Trophoblast cell (in vitro differentiated cells and primary cell): ENCODE data around the gene KIAA1958.

Experiments used
- DNase-seq, 2 donors: peaks; one replicate each; pipeline ENCODE4 v3.0.0-alpha.2; 2016
- H2AFZ ChIP-seq: 2 replicates; pipeline ENCODE4 v1.6.1; 2013; ENCODE audit warnings: low read length, moderate library complexity, mild to moderate bottlenecking; ENCODE audit not compliant: insufficient read depth, poor library complexity
- H2AK5ac ChIP-seq: 2 replicates; pipeline ENCODE4 v1.6.1; 2013; ENCODE audit warnings: mild to moderate bottlenecking, low read length
- H2BK120ac ChIP-seq: 2 replicates; pipeline ENCODE4 v1.6.1; 2013; ENCODE audit warnings: low read length, mild to moderate bottlenecking, moderate library complexity; ENCODE audit not compliant: insufficient read depth, poor library complexity
- H2BK12ac ChIP-seq: 2 replicates; pipeline ENCODE4 v1.6.1; 2013; ENCODE audit warnings: mild to moderate bottlenecking, low read length, moderate library complexity
- H2BK5ac ChIP-seq: 2 replicates; pipeline ENCODE4 v1.6.1; 2013; ENCODE audit warnings: low read length, low read depth, moderate library complexity, mild to moderate bottlenecking; ENCODE audit not compliant: poor library complexity
- H3K14ac ChIP-seq: 2 replicates; pipeline ENCODE4 v1.6.1; 2013; ENCODE audit warnings: mild to moderate bottlenecking, low read length
- H3K18ac ChIP-seq: 2 replicates; pipeline ENCODE4 v1.6.1; 2013; ENCODE audit warnings: mild to moderate bottlenecking, low read length
- H3K23ac ChIP-seq: 2 replicates; pipeline ENCODE4 v1.6.1; 2013; ENCODE audit warnings: low read length
- H3K27ac ChIP-seq: 2 replicates; pipeline ENCODE4 v1.5.1; 2013; ENCODE audit warnings: low read depth, mild to moderate bottlenecking, inconsistent platforms, low read length, moderate library complexity
- H3K27me3 ChIP-seq: 2 replicates; pipeline ENCODE4 v1.6.1; 2013; ENCODE audit warnings: inconsistent platforms, mild to moderate bottlenecking, low read length, moderate library complexity; ENCODE audit not compliant: insufficient read depth
- H3K36me3 ChIP-seq, 2 experiments: 1 replicate in 1 of 2; 2 replicates in 1 of 2; pipeline ENCODE4 v1.6.1; 2013; ENCODE audit warnings: low read length in 2 of 2, mild to moderate bottlenecking in 2 of 2, moderate library complexity in 1 of 2; ENCODE audit not compliant: insufficient read depth in 2 of 2, control insufficient read depth in 1 of 2
- H3K4ac ChIP-seq: 2 replicates; pipeline ENCODE4 v1.6.1; 2013; ENCODE audit warnings: low read depth, mild to moderate bottlenecking, low read length, moderate library complexity
- H3K4me1 ChIP-seq, 2 experiments: 1 replicate in 1 of 2; 2 replicates in 1 of 2; pipeline ENCODE4 v1.6.1; 2013; ENCODE audit warnings: low read length in 2 of 2, mild to moderate bottlenecking in 2 of 2, moderate library complexity in 1 of 2; ENCODE audit not compliant: insufficient read depth in 2 of 2, control insufficient read depth in 1 of 2
- H3K4me2 ChIP-seq: 2 replicates; pipeline ENCODE4 v1.6.1; 2013; ENCODE audit warnings: inconsistent platforms, mild to moderate bottlenecking, low read length, moderate library complexity
- H3K4me3 ChIP-seq: 2 replicates; pipeline ENCODE4 v1.5.1; 2013; ENCODE audit warnings: mild to moderate bottlenecking, low read depth, low read length, inconsistent platforms
- H3K79me1 ChIP-seq: one replicate; pipeline ENCODE4 v1.6.1; 2013; ENCODE audit warnings: low read length
- H3K79me2 ChIP-seq: 2 replicates; pipeline ENCODE4 v1.6.1; 2013; ENCODE audit warnings: low read length, mild to moderate bottlenecking; ENCODE audit not compliant: control insufficient read depth, insufficient read depth, poor library complexity
- H3K9ac ChIP-seq: 2 replicates; pipeline ENCODE4 v1.6.1; 2013; ENCODE audit warnings: mild to moderate bottlenecking, low read length
- H3K9me3 ChIP-seq: 2 replicates; pipeline ENCODE4 v1.6.1; 2013; ENCODE audit warnings: low read depth, mild to moderate bottlenecking, control low read depth, inconsistent platforms, low read length; ENCODE audit not compliant: insufficient read depth
- H4K12ac ChIP-seq: 2 replicates; pipeline ENCODE4 v1.6.1; 2013; ENCODE audit warnings: low read depth, mild to moderate bottlenecking, low read length, moderate library complexity
- H4K8ac ChIP-seq: 2 replicates; pipeline ENCODE4 v1.6.1; 2013; ENCODE audit warnings: low read depth, mild to moderate bottlenecking, low read length, moderate library complexity
- H4K91ac ChIP-seq: one replicate; pipeline ENCODE4 v1.6.1; 2013; ENCODE audit warnings: low read depth, mild to moderate bottlenecking, low read length, moderate library complexity
- WGBS: extraction: QIAGEN DNeasy Blood & Tissue Kit; methylation state at CpG from one replicate; pipeline ENCODE4 v1.1.7; 2013; ENCODE audit warnings: missing lambda C conversion rate; ENCODE audit not compliant: insufficient read length, insufficient coverage; ENCODE audit errors: extremely low coverage; 5-methylcytosine and 5-hydroxymethylcytosine counted together

Gene KIAA1958

DNA sequence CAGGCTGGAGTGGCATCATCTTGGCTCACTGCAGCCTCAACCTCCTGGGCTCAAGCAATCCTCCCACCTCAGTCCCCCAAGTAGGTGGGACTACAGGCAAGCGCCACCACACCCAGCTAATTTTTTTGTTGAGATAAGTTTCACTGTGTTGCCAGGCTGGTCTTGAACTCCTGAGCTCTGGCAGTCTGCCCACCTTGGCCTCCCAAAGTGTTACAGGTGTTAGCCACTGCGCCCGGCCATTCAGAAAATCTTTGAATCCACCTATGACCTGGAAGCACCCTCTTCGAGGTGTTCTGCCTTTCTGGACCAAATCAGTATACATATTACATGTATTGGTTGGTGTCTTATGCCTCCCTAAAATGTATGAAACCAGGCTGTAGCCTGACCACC is 61.4 kb downstream of the KIAA1958 start:
- H3K23ac ChIP-seq: no peak overlapping the region
- no peak overlapping the region for H2AK5ac ChIP-seq
- no peaks in the 10 kb centered on the region for H3K36me3 ChIP-seq
- H2BK120ac ChIP-seq: no peak overlapping the region
- no peak for DNase-seq
- no peak overlapping the region for H3K4me3 ChIP-seq
- no peak overlapping the region for H3K9ac ChIP-seq
- no peaks in the 10 kb centered on the region for H3K79me2 ChIP-seq
- H3K4me2 ChIP-seq: no peak overlapping the region
- no peaks in the 10 kb centered on the region for H3K27me3 ChIP-seq
- H2BK12ac ChIP-seq: no peak overlapping the region
- no peak overlapping the region for H3K4ac ChIP-seq
- H4K12ac ChIP-seq: no peak overlapping the region
- no CpG with 5 or more reads among the region's 4 CpGs for WGBS
- no peak overlapping the region for H4K8ac ChIP-seq
- no peak overlapping the region for H3K14ac ChIP-seq
- H2AFZ ChIP-seq: no peak overlapping the region
- no peak overlapping the region for H3K27ac ChIP-seq
- no peaks in the 10 kb centered on the region for H3K79me1 ChIP-seq
- H3K9me3 ChIP-seq: no peaks in the 10 kb centered on the region
- H4K91ac ChIP-seq: no peak overlapping the region
- peaks cover 4 to 5% of the 10 kb centered on the region in 2 experiments for H3K4me1 ChIP-seq
- H3K18ac ChIP-seq: no peak overlapping the region
- H2BK5ac ChIP-seq: no peak overlapping the region

DNA sequence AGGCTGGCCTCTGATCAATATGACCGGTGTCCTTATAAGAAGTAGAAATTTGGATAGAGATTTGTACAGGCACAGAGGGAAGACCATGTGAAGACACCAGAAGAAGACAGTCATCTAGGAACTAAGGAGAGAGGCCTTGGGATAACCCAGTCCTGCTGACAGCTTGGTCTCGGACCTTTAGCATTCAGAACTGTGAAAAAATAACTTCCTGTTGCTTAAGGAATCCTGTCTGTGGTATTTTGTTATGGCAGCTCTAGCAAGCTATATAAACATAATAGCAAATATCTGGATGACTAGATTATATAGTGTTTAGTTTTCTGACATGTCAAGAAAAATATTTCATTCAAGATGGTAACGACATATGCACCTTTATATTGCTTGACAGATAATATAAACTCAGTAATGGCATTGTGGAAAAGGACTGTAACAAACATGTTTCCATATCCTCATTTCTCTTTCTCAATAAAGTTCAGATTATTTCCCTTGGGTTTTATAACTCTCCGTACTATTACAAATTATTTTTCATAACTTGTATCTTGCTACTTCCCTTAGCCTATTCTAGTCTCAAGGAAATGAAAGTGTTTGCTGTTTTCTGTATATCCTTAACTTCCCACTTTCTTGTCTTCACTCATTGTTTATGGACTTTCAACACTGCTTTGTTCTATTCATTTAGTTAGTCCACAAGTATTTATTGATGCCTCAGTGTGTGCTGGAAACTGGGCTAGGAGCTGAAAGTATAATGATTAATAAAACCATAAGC is 62.4 kb downstream of the KIAA1958 start:
- Histone ChIP-seq H2BK12ac (no peak overlapping the region), H3K79me2 (no peaks in the 10 kb centered on the region), H3K4ac (no peak overlapping the region), H2BK120ac (no peak overlapping the region), H4K12ac (no peak overlapping the region), H4K91ac (no peak overlapping the region), H3K9ac (no peak overlapping the region), H2AK5ac (no peak overlapping the region), H3K23ac (no peak overlapping the region), H2BK5ac (no peak overlapping the region), H3K4me2 (no peak overlapping the region), H3K27ac (no peak overlapping the region), H3K79me1 (no peaks in the 10 kb centered on the region), H2AFZ (no peak overlapping the region), H3K4me1 (peaks cover 4 to 5% of the 10 kb centered on the region in 2 experiments), H3K14ac (no peak overlapping the region), H3K9me3 (no peaks in the 10 kb centered on the region), H4K8ac (no peak overlapping the region), H3K36me3 (no peaks in the 10 kb centered on the region), H3K4me3 (no peak overlapping the region), H3K27me3 (no peaks in the 10 kb centered on the region), H3K18ac (no peak overlapping the region)
- DNase-seq: no peak
- WGBS: no CpG with 5 or more reads among the region's 4 CpGs

DNA sequence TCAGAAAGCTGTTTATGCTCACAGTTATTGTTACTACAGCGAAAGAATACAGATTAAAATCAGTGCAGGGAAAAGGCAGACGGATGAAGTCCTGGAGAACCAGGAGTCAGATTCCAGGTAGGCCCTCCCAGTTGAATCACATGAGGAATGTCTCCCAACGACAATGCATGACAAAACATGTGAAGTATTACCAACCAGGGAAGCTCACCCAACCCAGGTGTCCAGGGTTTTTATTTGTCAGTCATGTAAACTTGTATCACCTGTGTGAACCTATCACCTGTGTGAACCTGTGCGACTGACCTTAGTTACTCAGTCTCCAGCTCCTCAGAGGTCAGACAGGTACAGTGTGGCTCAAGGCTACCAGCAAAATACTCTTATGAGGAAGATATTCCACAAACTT is 63.9 kb downstream of the KIAA1958 start:
- WGBS: no CpG with 5 or more reads among the region's 4 CpGs
- H3K23ac ChIP-seq: no peak overlapping the region
- no peaks in the 10 kb centered on the region for H3K36me3 ChIP-seq
- no peak overlapping the region for H4K8ac ChIP-seq
- no peak overlapping the region for H2AK5ac ChIP-seq
- H3K4ac ChIP-seq: no peak overlapping the region
- H3K18ac ChIP-seq: no peak overlapping the region
- no peaks in the 10 kb centered on the region for H3K79me2 ChIP-seq
- H3K4me2 ChIP-seq: no peak overlapping the region
- no peak overlapping the region for H3K9ac ChIP-seq
- no peak overlapping the region for H2BK5ac ChIP-seq
- peaks cover 5 to 8% of the 10 kb centered on the region in 2 experiments for H3K4me1 ChIP-seq
- no peak overlapping the region for H2BK12ac ChIP-seq
- no peaks in the 10 kb centered on the region for H3K79me1 ChIP-seq
- H3K14ac ChIP-seq: no peak overlapping the region
- no peak overlapping the region for H2AFZ ChIP-seq
- no peak overlapping the region for H4K91ac ChIP-seq
- no peak overlapping the region for H3K4me3 ChIP-seq
- H2BK120ac ChIP-seq: no peak overlapping the region
- no peak overlapping the region for H4K12ac ChIP-seq
- no peaks in the 10 kb centered on the region for H3K9me3 ChIP-seq
- H3K27me3 ChIP-seq: no peaks in the 10 kb centered on the region
- H3K27ac ChIP-seq: no peak overlapping the region
- DNase-seq: peak; percentile 91

DNA sequence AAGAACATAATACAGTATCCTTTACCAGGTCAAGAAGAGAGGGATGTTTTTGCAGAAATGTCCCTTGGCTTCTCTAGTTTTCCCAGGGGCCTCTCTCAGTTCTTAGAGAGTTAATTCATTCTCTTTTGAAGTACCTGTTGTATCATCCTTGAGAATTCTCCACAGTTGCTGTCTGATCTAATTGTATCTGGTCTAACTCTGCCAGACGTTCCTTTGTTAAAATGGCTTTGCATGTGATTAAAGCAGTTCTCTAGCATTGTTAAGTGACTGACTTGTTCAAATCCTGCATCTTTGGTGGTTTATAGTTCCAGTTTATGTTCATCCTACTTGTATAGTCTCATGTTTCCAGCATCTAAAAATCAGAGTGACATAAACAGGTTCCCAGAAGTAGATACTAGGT is 65.0 kb downstream of the KIAA1958 start:
- Histone ChIP-seq H3K4ac (no peak overlapping the region), H3K14ac (no peak overlapping the region), H3K9me3 (no peaks in the 10 kb centered on the region), H3K79me1 (no peaks in the 10 kb centered on the region), H3K79me2 (no peaks in the 10 kb centered on the region), H3K4me2 (no peak overlapping the region), H2AFZ (no peak overlapping the region), H3K18ac (no peak overlapping the region), H3K27ac (no peak overlapping the region), H3K4me1 (peaks cover 5 to 8% of the 10 kb centered on the region in 2 experiments), H3K4me3 (no peak overlapping the region), H3K27me3 (no peaks in the 10 kb centered on the region), H3K36me3 (no peaks in the 10 kb centered on the region), H3K23ac (no peak overlapping the region), H2BK120ac (no peak overlapping the region), H4K8ac (no peak overlapping the region), H3K9ac (no peak overlapping the region), H2BK5ac (no peak overlapping the region), H2BK12ac (no peak overlapping the region), H4K12ac (no peak overlapping the region), H2AK5ac (no peak overlapping the region), H4K91ac (no peak overlapping the region)
- no CpG with 5 or more reads among the region's 1 CpG for WGBS
- DNase-seq: no peak
